Measurements from ENCODE around the gene CCDC194. TPM values are rescaled to one million over a fixed set of nuclear protein-coding genes. Genes with fewer than 3 reads are reported as not detected.
A peak's percentile ranks its signal among the peaks of the same experiment; 100 is the strongest.

The CCDC194 gene
- total and polyA plus RNA-seq, 2 of the 8 experiments (the other 6 are each of a cell fraction or from before 2014, with no cell fraction given): 0.33 TPM; not detected in 1

- no peak overlapping the region for H2AFZ ChIP-seq (ENCODE audit: low read length)
- no peak overlapping the region for H2BK5ac ChIP-seq (ENCODE audit: low read depth, low read length)
- no peak overlapping the region for H3K9ac ChIP-seq (replicated peaks in 1 of 4; ENCODE audit: extremely low read depth in 1 of 4, low read depth in 3 of 4, low read length in 3 of 4)
- H3K23me2 ChIP-seq (ENCODE audit: low read depth, low read length): no peaks in the 10 kb centered on the region
- no peak overlapping the region for H4K91ac ChIP-seq (replicated peaks; ENCODE audit: insufficient read length, low read length)
- no peak overlapping the region for H2BK12ac ChIP-seq (ENCODE audit: low read depth, low read length)
- no peaks in the 10 kb centered on the region for H3K79me1 ChIP-seq (ENCODE audit: low read depth, low read length)
- H3K27me3 ChIP-seq (replicated peaks in 1 of 4; ENCODE audit: control insufficient read depth in 3 of 4, extremely low read depth in 1 of 4, insufficient read depth in 3 of 4, low read length in 3 of 4): no peaks in the 10 kb centered on the region
- H4K8ac ChIP-seq (ENCODE audit: extremely low read depth, insufficient read depth, low read length): no peak overlapping the region
- POLR2A ChIA-PET (ENCODE audit: partially characterized antibody): interaction anchor here (0.6 to 1.4 kb wide), 4 partner anchors 11 to 131 kb away, joined by 3 to 6 read pairs (median 3); partner anchors contain the start of gene USE1
- H2BK15ac ChIP-seq (ENCODE audit: low read length): no peak overlapping the region
- no peak overlapping the region for H3K4me2 ChIP-seq (ENCODE audit: insufficient read depth in 1 of 2, low read depth in 2 of 2, low read length in 2 of 2)
- H2AK5ac ChIP-seq (ENCODE audit: low read depth, low read length): no peak overlapping the region
- H3K79me2 ChIP-seq (ENCODE audit: control insufficient read depth in 1 of 2, insufficient read depth in 2 of 2, low read length in 2 of 2): no peaks in the 10 kb centered on the region
- no peak overlapping the region for H3K14ac ChIP-seq (ENCODE audit: insufficient read length)
- H3K9me3 ChIP-seq (ENCODE audit: insufficient read depth in 2 of 2, low read depth in 1 of 2, low read length in 1 of 2): no peaks in the 10 kb centered on the region
- peaks cover 0 to 3% (median 0%) of the 10 kb centered on the region in 4 experiments; a peak in 1 of 8 replicates for H3K36me3 ChIP-seq (ENCODE audit: control insufficient read depth in 2 of 4, insufficient read depth in 4 of 4, low read length in 3 of 4)
- FAIRE-seq (peak; percentile 68), DNase-seq (ENCODE audit: low read depth in 1 of 2, low spot score in 2 of 2) (peak; percentile 63 to 98)
- CTCF ChIA-PET (ENCODE audit: partially characterized antibody): interaction anchor here (0.6 to 13.5 kb wide), 12 partner anchors 8 to 120 kb away, joined by 3 to 153 read pairs (median 4); partner anchors contain the start of genes CCDC194 and DDA1
- H3K18ac ChIP-seq (ENCODE audit: extremely low read depth, low read length): no peak overlapping the region
- no peaks in the 10 kb centered on the region for H4K20me1 ChIP-seq (replicated peaks in 1 of 2; ENCODE audit: control insufficient read depth in 1 of 2, insufficient read depth in 2 of 2, low read length in 2 of 2)
- WGBS, 2 experiments (ENCODE audit: extremely low coverage in 1 of 2, insufficient coverage in 1 of 2, insufficient read length in 1 of 2, insufficient replicate concordance in 2 of 2, low coverage in 1 of 2, low lambda C conversion rate in 2 of 2, missing lambda C conversion rate in 1 of 2): 24% methylated on average over 24 of the region's 24 CpGs; no CpG with 5 or more reads in 1 of the 2 experiments
- no peak overlapping the region for H4K5ac ChIP-seq (ENCODE audit: insufficient read length, low read depth, low read length)
- no peak overlapping the region for H3K4me3 ChIP-seq (ENCODE audit: extremely low read depth in 1 of 4, insufficient read depth in 2 of 4, low read depth in 3 of 4, low read length in 4 of 4)
- H2BK120ac ChIP-seq (replicated peaks; ENCODE audit: low read depth, low read length): no peak overlapping the region
- no peak overlapping the region for H2BK20ac ChIP-seq (ENCODE audit: low read length)
- H3K23ac ChIP-seq (ENCODE audit: insufficient read length): no peak overlapping the region
- no peak overlapping the region for H3K4ac ChIP-seq (replicated peaks; ENCODE audit: insufficient read length, low read depth, low read length)
- no peak overlapping the region for H3K56ac ChIP-seq (replicated peaks; ENCODE audit: insufficient read length, low read depth, low read length)
- peaks cover 0 to 4% (median 3%) of the 10 kb centered on the region in 4 experiments; a peak in 3 of 7 replicates for H3K4me1 ChIP-seq (replicated peaks in 1 of 4; ENCODE audit: control insufficient read depth in 3 of 4, insufficient read depth in 4 of 4, low read length in 3 of 4)
- no peak overlapping the region for H3K27ac ChIP-seq (ENCODE audit: low read depth, low read length)
- TF ChIP-seq GTF2F1 (IDR thresholded peaks at IDR 0.05; ENCODE audit: borderline replicate concordance, low read depth, low read length) (no peak), RAD21 (IDR thresholded peaks at IDR 0.05 in 1 of 2, conservative IDR thresholded peaks at IDR 0.05 in 1 of 2; ENCODE audit: low read depth in 2 of 2, low read length in 2 of 2) (peak; percentile 76 to 78), SIN3A (conservative IDR thresholded peaks at IDR 0.05 in 1 of 2, IDR thresholded peaks at IDR 0.05 in 1 of 2; ENCODE audit: low read depth in 1 of 2, low read length in 2 of 2) (no peak), SIX5 (IDR thresholded peaks at IDR 0.05; ENCODE audit: low read depth, low read length) (no peak), EGR1 (IDR thresholded peaks at IDR 0.05; ENCODE audit: borderline replicate concordance, low read depth, low read length) (no peak), PHF8 (conservative IDR thresholded peaks at IDR 0.05; ENCODE audit: low read depth, low read length) (no peak), KDM1A (IDR thresholded peaks at IDR 0.05; ENCODE audit: borderline replicate concordance, low read length) (peak; percentile 71; the same call in 1 of the 2 replicates)
- TF ChIP-seq, protein P1, sequence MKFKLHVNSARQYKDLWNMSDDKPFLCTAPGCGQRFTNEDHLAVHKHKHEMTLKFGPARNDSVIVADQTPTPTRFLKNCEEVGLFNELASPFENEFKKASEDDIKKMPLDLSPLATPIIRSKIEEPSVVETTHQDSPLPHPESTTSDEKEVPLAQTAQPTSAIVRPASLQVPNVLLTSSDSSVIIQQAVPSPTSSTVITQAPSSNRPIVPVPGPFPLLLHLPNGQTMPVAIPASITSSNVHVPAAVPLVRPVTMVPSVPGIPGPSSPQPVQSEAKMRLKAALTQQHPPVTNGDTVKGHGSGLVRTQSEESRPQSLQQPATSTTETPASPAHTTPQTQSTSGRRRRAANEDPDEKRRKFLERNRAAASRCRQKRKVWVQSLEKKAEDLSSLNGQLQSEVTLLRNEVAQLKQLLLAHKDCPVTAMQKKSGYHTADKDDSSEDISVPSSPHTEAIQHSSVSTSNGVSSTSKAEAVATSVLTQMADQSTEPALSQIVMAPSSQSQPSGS (IDR thresholded peaks at IDR 0.05; ENCODE audit: low read length): no peak
Measured at GRCh38 chr19:17346109-17346671, 47.8 kb downstream of the CCDC194 start.
